ENCODE data around the gene POMC.

GRCh38 chr2:25218100-25218499, 49.7 kb upstream of the POMC start:
- TF ChIP-seq CTCF (IDR thresholded peaks at IDR 0.05) (no peak), POLR2A (IDR thresholded peaks at IDR 0.05) (no peak)
